Osteoblast (primary cell): ENCODE results near the gene ZFR2. TPM values are rescaled to one million over a fixed set of nuclear protein-coding genes. Genes with fewer than 3 reads are reported as not detected.

ENCODE experiments used
- DNase-seq: peaks from one replicate; pipeline ENCODE4 v3.0.0; 2011; ENCODE audit warnings: low spot score, mixed read lengths; ENCODE audit not compliant: insufficient read length; ENCODE audit errors: missing footprints
- H2AFZ ChIP-seq: 2 replicates; pipeline ENCODE4 v1.6.0; 2011; ENCODE audit warnings: mild to moderate bottlenecking, low read length
- H3K27ac ChIP-seq: 2 replicates; pipeline ENCODE4 v1.5.1; 2011; ENCODE audit warnings: mild to moderate bottlenecking, low read depth, low read length, moderate library complexity
- H3K27me3 ChIP-seq: 2 replicates; pipeline ENCODE4 v1.6.0; 2012; ENCODE audit warnings: mild to moderate bottlenecking, control low read depth, inconsistent platforms, low read length, moderate library complexity; ENCODE audit not compliant: insufficient read depth
- H3K36me3 ChIP-seq: 2 replicates; pipeline ENCODE4 v1.5.1; 2011; ENCODE audit warnings: mild to moderate bottlenecking, low read length, control low read depth, moderate library complexity; ENCODE audit not compliant: insufficient read depth
- H3K4me1 ChIP-seq: 2 replicates; pipeline ENCODE4 v1.5.1; 2011; ENCODE audit warnings: mild to moderate bottlenecking, low read length, control low read depth, moderate library complexity; ENCODE audit not compliant: insufficient read depth
- H3K4me2 ChIP-seq: 2 replicates; pipeline ENCODE4 v1.6.0; 2011; ENCODE audit warnings: mild to moderate bottlenecking, low read length; ENCODE audit not compliant: insufficient read depth
- H3K4me3 ChIP-seq: fragments of 200-600 bp; sonication (generic); 3 replicates; pipeline ENCODE4 v1.5.1; 2012; ENCODE audit warnings: mild to moderate bottlenecking, low read length, inconsistent platforms; ENCODE audit not compliant: insufficient read depth
- H3K79me2 ChIP-seq: 2 replicates; pipeline ENCODE4 v1.6.0; 2012; ENCODE audit warnings: mild to moderate bottlenecking, low read length, control low read depth, inconsistent platforms; ENCODE audit not compliant: insufficient read depth
- H3K9me3 ChIP-seq: 2 replicates; pipeline ENCODE4 v1.5.1; 2011; ENCODE audit warnings: low read depth, low read length, control low read depth
- H4K20me1 ChIP-seq: 2 replicates; pipeline ENCODE4 v1.6.0; 2012; ENCODE audit warnings: mild to moderate bottlenecking, low read length, control low read depth; ENCODE audit not compliant: insufficient read depth
- CTCF ChIP-seq: IDR thresholded peaks from 2 replicates; pipeline ENCODE4 v1.5.1; 2011; ENCODE audit warnings: mild to moderate bottlenecking, low read depth, low read length, moderate library complexity; ENCODE audit errors: extremely low read depth
- total RNA-seq: library from RNA; depleted of rRNA; stranded (reverse); fragments of >200 nt; gene quantifications from 2 replicates; pipeline ENCODE4 v1.2.3, GENCODE V29; 2012

The ZFR2 gene
- total RNA-seq, 1 donor = not detected

DNA sequence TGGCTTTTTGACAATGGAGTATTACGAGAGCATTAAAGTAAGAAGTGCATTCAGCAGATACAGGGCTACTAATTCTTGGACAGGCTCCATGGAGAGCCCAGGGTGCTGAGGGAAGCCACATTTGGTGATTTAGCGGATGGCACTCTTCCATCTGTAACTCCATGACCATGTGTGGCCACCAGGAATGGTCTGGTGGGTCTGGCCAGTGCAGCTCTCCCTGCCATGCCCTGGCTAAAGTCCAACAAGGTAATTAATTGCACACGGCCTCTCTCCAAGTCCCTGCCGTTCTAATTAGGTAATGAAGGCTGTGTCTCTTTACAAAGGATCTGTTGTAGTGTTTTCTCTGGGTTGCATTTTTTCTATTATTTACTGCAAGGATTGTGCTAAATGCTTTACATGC lies 4.3 kb upstream of the ZFR2 start:
- Histone ChIP-seq H2AFZ (no peak overlapping the region), H3K27me3 (peaks cover 14% of the 10 kb centered on the region), H3K27ac (no peak overlapping the region), H3K4me2 (no peak overlapping the region), H4K20me1 (no peaks in the 10 kb centered on the region), H3K79me2 (no peaks in the 10 kb centered on the region), H3K4me1 (no peaks in the 10 kb centered on the region), H3K4me3 (no peak overlapping the region), H3K36me3 (no peaks in the 10 kb centered on the region), H3K9me3 (no peaks in the 10 kb centered on the region)
- no peak for TF ChIP-seq CTCF
- peak; percentile 58 for DNase-seq

- no peak overlapping the region for H3K27ac ChIP-seq
- H3K27me3 ChIP-seq = peaks cover 37% of the 10 kb centered on the region
- no peaks in the 10 kb centered on the region for H3K79me2 ChIP-seq
- H4K20me1 ChIP-seq = no peaks in the 10 kb centered on the region
- H3K4me1 ChIP-seq = no peaks in the 10 kb centered on the region
- H3K36me3 ChIP-seq = no peaks in the 10 kb centered on the region
- no peaks in the 10 kb centered on the region for H3K9me3 ChIP-seq
- H3K4me3 ChIP-seq = no peak overlapping the region
- H3K4me2 ChIP-seq = no peak overlapping the region
- peak; percentile 62 for DNase-seq
- H2AFZ ChIP-seq = no peak overlapping the region
- no peak for TF ChIP-seq CTCF
Observed at GRCh38 chr19:3867971-3868769, 668 bp downstream of the ZFR2 start.

GRCh38 chr19:3866910-3867638 lies 1.8 kb downstream of the ZFR2 start:
- H3K27ac ChIP-seq = no peak overlapping the region
- no peaks in the 10 kb centered on the region for H3K36me3 ChIP-seq
- H3K4me1 ChIP-seq = no peaks in the 10 kb centered on the region
- H3K4me3 ChIP-seq = no peak overlapping the region
- no peak overlapping the region for H2AFZ ChIP-seq
- TF ChIP-seq CTCF = no peak
- peaks cover 37% of the 10 kb centered on the region for H3K27me3 ChIP-seq
- H3K4me2 ChIP-seq = no peak overlapping the region
- peak; percentile 47 for DNase-seq
- H4K20me1 ChIP-seq = no peaks in the 10 kb centered on the region
- no peaks in the 10 kb centered on the region for H3K79me2 ChIP-seq
- H3K9me3 ChIP-seq = no peaks in the 10 kb centered on the region

GRCh38 chr19:3863648-3864047 lies 5.2 kb downstream of the ZFR2 start:
- Histone ChIP-seq H2AFZ (no peak overlapping the region), H3K27me3 (peaks cover 32% of the 10 kb centered on the region), H3K4me3 (no peak overlapping the region), H3K4me1 (no peaks in the 10 kb centered on the region), H3K36me3 (no peaks in the 10 kb centered on the region), H4K20me1 (no peaks in the 10 kb centered on the region), H3K4me2 (no peak overlapping the region), H3K79me2 (no peaks in the 10 kb centered on the region), H3K27ac (no peak overlapping the region), H3K9me3 (no peaks in the 10 kb centered on the region)
- peak; percentile 34 for DNase-seq
- TF ChIP-seq CTCF = no peak
